ENCODE results near the gene CLNK. TPM values are rescaled to one million over a fixed set of nuclear protein-coding genes. Genes with fewer than 3 reads are reported as not detected.

CLNK gene
- polyA plus RNA-seq, 1 of the 3 experiments (the other 2 are of a cell fraction) = not detected

GRCh38 chr4:10552591-10553280, 131.8 kb downstream of the CLNK start:
- no peaks in the 10 kb centered on the region for H3K79me2 ChIP-seq (ENCODE audit: insufficient read depth)
- no peak overlapping the region for H3K27ac ChIP-seq (ENCODE audit: low read depth in 2 of 2, low read length in 1 of 2)
- ChIA-PET POLR2A (no interaction called here), CTCF (interaction anchor here (0.8 to 2.9 kb wide), 9 partner anchors 9 to 395 kb away, joined by 4 to 14 read pairs (median 6); no protein-coding TSS in a partner anchor)
- TF ChIP-seq RXRA (IDR thresholded peaks at IDR 0.05; ENCODE audit: borderline replicate concordance, low read depth) = no peak
- TF ChIP-seq USF1 (IDR thresholded peaks at IDR 0.05; ENCODE audit: borderline replicate concordance, low read depth) = no peak
- TF ChIP-seq GATA2 (CRISPR knock-in tag; IDR thresholded peaks at IDR 0.05) = no peak
- no peak for TF ChIP-seq RFX5 (IDR thresholded peaks at IDR 0.05; ENCODE audit: low read length)
- no peak for TF ChIP-seq MEF2A (IDR thresholded peaks at IDR 0.05; ENCODE audit: borderline replicate concordance, low read depth)
- no peak for TF ChIP-seq NFIC (IDR thresholded peaks at IDR 0.05; ENCODE audit: borderline replicate concordance)
- TF ChIP-seq SMC3 (IDR thresholded peaks at IDR 0.05; ENCODE audit: low read depth, low read length) = no peak
- TF ChIP-seq NRF1 (IDR thresholded peaks at IDR 0.05; ENCODE audit: low read depth, low read length) = no peak
- TF ChIP-seq YY1 (IDR thresholded peaks at IDR 0.05; ENCODE audit: low read depth) = no peak
- H3K9me2 ChIP-seq = no peaks in the 10 kb centered on the region
- no peak overlapping the region for H3K4me2 ChIP-seq
- H3K4me1 ChIP-seq (ENCODE audit: control insufficient read depth in 1 of 2, insufficient read depth in 2 of 2, low read depth in 1 of 2, low read length in 1 of 2) = no peaks in the 10 kb centered on the region
- no peaks in the 10 kb centered on the region for H3K9me3 ChIP-seq
- no peaks in the 10 kb centered on the region; the same call in 1 of the 2 replicates for H3K27me3 ChIP-seq (ENCODE audit: insufficient read depth)
- no peaks in the 10 kb centered on the region for H3F3A ChIP-seq (replicated peaks; ENCODE audit: insufficient read depth)
- H2AFZ ChIP-seq (ENCODE audit: low read depth) = no peak overlapping the region
- DNase-seq = no peak
- H4K20me1 ChIP-seq (ENCODE audit: insufficient read depth) = no peaks in the 10 kb centered on the region
- no peak overlapping the region for H3K9ac ChIP-seq
- H3K4me3 ChIP-seq (ENCODE audit: low read depth in 2 of 2, low read length in 1 of 2) = no peak overlapping the region
- H3K36me3 ChIP-seq (replicated peaks in 1 of 2; ENCODE audit: control insufficient read depth in 1 of 2, insufficient read depth in 2 of 2, low read length in 1 of 2) = no peaks in the 10 kb centered on the region
- 5% methylated on average over 13 of the region's 13 CpGs for WGBS (ENCODE audit: low lambda C conversion rate)

DNA sequence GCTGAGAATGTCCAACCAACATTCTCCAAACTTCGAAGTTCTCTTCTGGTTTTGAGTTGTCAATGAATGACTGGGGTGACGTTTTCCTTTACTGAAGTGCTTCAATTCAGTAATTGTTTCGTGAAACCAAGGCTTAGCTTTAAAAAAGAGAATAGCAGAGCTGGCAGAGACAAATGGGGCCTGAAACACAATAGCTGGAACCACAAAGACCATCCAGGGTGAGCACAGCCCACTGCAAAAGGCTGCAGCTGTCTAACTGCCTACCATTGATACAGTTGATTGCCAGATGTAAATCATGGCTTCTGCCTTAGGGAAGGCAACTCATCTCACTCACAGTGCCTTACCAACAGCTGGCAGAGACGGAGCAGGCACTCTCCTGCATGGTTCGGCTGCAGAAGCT, 148.7 kb downstream of the CLNK start:
- ChIA-PET CTCF (interaction anchor here (1.1 to 2.9 kb wide), 3 partner anchors 8 to 372 kb away, joined by 3 to 26 read pairs (median 3); no protein-coding TSS in a partner anchor), POLR2A (no interaction called here)
- no peaks in the 10 kb centered on the region for H3F3A ChIP-seq (replicated peaks; ENCODE audit: insufficient read depth)
- no peaks in the 10 kb centered on the region for H3K4me1 ChIP-seq (ENCODE audit: control insufficient read depth in 1 of 2, insufficient read depth in 2 of 2, low read depth in 1 of 2, low read length in 1 of 2)
- no peaks in the 10 kb centered on the region for H3K36me3 ChIP-seq (replicated peaks in 1 of 2; ENCODE audit: control insufficient read depth in 1 of 2, insufficient read depth in 2 of 2, low read length in 1 of 2)
- H3K9ac ChIP-seq = no peak overlapping the region
- no peaks in the 10 kb centered on the region for H3K79me2 ChIP-seq (ENCODE audit: insufficient read depth)
- no peaks in the 10 kb centered on the region for H4K20me1 ChIP-seq (ENCODE audit: insufficient read depth)
- H3K4me2 ChIP-seq = no peak overlapping the region
- no peaks in the 10 kb centered on the region for H3K9me3 ChIP-seq
- no peak overlapping the region for H3K27ac ChIP-seq (ENCODE audit: low read depth in 2 of 2, low read length in 1 of 2)
- no peak for DNase-seq
- whole genome bisulfite sequencing (ENCODE audit: low lambda C conversion rate) = under 1% methylated on average over 5 of the region's 5 CpGs
- no peak overlapping the region for H2AFZ ChIP-seq (ENCODE audit: low read depth)
- no peaks in the 10 kb centered on the region for H3K9me2 ChIP-seq
- TF ChIP-seq FOSL2 (IDR thresholded peaks at IDR 0.05; ENCODE audit: borderline replicate concordance, low read depth) (no peak), ELF1 (IDR thresholded peaks at IDR 0.05) (no peak), POLR2AphosphoS5 (IDR thresholded peaks at IDR 0.05; ENCODE audit: low read depth, low read length) (no peak), TAF1 (IDR thresholded peaks at IDR 0.05; ENCODE audit: borderline replicate concordance, low read depth, low read length) (no peak), NFIC (IDR thresholded peaks at IDR 0.05; ENCODE audit: borderline replicate concordance) (no peak), RFX5 (IDR thresholded peaks at IDR 0.05; ENCODE audit: low read length) (no peak), SIN3A (IDR thresholded peaks at IDR 0.05; ENCODE audit: borderline replicate concordance, low read depth, low read length) (no peak), SMC3 (IDR thresholded peaks at IDR 0.05; ENCODE audit: low read depth, low read length) (no peak), TEAD4 (IDR thresholded peaks at IDR 0.05; ENCODE audit: borderline replicate concordance, insufficient read depth) (no peak), GATA2 (CRISPR knock-in tag; IDR thresholded peaks at IDR 0.05) (no peak), EZH2phosphoT487 (IDR thresholded peaks at IDR 0.05; ENCODE audit: borderline replicate concordance, low read depth) (no peak), MEF2A (IDR thresholded peaks at IDR 0.05; ENCODE audit: borderline replicate concordance, low read depth) (no peak), NRF1 (IDR thresholded peaks at IDR 0.05; ENCODE audit: low read depth, low read length) (no peak)
- TF ChIP-seq, protein P1, sequence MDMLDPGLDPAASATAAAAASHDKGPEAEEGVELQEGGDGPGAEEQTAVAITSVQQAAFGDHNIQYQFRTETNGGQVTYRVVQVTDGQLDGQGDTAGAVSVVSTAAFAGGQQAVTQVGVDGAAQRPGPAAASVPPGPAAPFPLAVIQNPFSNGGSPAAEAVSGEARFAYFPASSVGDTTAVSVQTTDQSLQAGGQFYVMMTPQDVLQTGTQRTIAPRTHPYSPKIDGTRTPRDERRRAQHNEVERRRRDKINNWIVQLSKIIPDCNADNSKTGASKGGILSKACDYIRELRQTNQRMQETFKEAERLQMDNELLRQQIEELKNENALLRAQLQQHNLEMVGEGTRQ (IDR thresholded peaks at IDR 0.05; ENCODE audit: borderline replicate concordance, low read depth, low read length) = no peak
- H3K4me3 ChIP-seq (ENCODE audit: low read depth in 2 of 2, low read length in 1 of 2) = no peak overlapping the region
- no peaks in the 10 kb centered on the region; the same call in 1 of the 2 replicates for H3K27me3 ChIP-seq (ENCODE audit: insufficient read depth)
